Thyroid gland (tissue), 4 donors: ENCODE results near the gene PDHX. TPM values are rescaled to one million over a fixed set of nuclear protein-coding genes. Genes with fewer than 3 reads are reported as not detected.
A peak's percentile ranks its signal among the peaks of the same experiment; 100 is the strongest.

Experiments used
- DNase-seq, 2 donors: peaks; one replicate each; pipeline ENCODE4 v3.0.0-alpha.2; 2019
- H3K27ac ChIP-seq, 3 donors: fragments of 200-600 bp; sonication (generic); 1 replicate in 2 of 3; 2 replicates in 1 of 3; pipeline ENCODE4 v1.5.1; 2016 to 2019; ENCODE audit warnings: mild to moderate bottlenecking in 1 of 3, moderate library complexity in 1 of 3
- H3K27me3 ChIP-seq: fragments of 200-600 bp; sonication (generic); one replicate; pipeline ENCODE4 v1.5.1; 2019
- H3K36me3 ChIP-seq, 2 donors: fragments of 200-600 bp; sonication (generic); one replicate each; pipeline ENCODE4 v1.5.1; 2016 to 2019
- H3K4me1 ChIP-seq, 2 donors: fragments of 200-600 bp; sonication (generic); one replicate each; pipeline ENCODE4 v1.5.1; 2017 to 2019
- H3K4me3 ChIP-seq, 3 donors: fragments of 200-600 bp; sonication (generic); replicated peaks in 1 of 3; 1 replicate in 2 of 3; 2 replicates in 1 of 3; pipeline ENCODE4 v1.5.1; 2016; ENCODE audit warnings: mild to moderate bottlenecking in 1 of 3
- H3K9me3 ChIP-seq: fragments of 200-600 bp; sonication (generic); one replicate; pipeline ENCODE4 v1.5.1; 2017
- CTCF ChIP-seq, 6 experiments: fragments of 200-600 bp in 3 of 6; fragments of 450-650 bp in 3 of 6; sonication (generic) in 3 of 6; IDR thresholded peaks; one replicate each; pipeline ENCODE4 v1.5.1; 2016 to 2019; ENCODE audit warnings: antibody characterized with exemption in 6 of 6, mild to moderate bottlenecking in 2 of 6, inconsistent platforms in 1 of 6, moderate library complexity in 1 of 6
- POLR2A ChIP-seq, 2 donors: fragments of 450-650 bp; IDR thresholded peaks; one replicate each; pipeline ENCODE4 v1.6.1; 2017; ENCODE audit warnings: antibody characterized with exemption in 2 of 2, mild to moderate bottlenecking in 2 of 2, moderate library complexity in 1 of 2
- WGBS, 2 donors: methylation state at CpG; one replicate each; pipeline ENCODE4 v1.1.5; 2017; 5-methylcytosine and 5-hydroxymethylcytosine counted together
- intact Hi-C: fragments of 100-400 bp; cut with DNase I; formaldehyde crosslinking; loops from one replicate; pipeline ENCODE4 v1.15.1; 2023
- total RNA-seq, 4 donors: library from RNA; depleted of rRNA; stranded (reverse); fragments of >200 nt; gene quantifications; one replicate each; pipeline ENCODE4 v1.2.3, GENCODE V29; 2016

The PDHX gene
- total RNA-seq, 4 donors from 2014 or later: 30.8 to 35.2 (median 31.2) TPM

DNA sequence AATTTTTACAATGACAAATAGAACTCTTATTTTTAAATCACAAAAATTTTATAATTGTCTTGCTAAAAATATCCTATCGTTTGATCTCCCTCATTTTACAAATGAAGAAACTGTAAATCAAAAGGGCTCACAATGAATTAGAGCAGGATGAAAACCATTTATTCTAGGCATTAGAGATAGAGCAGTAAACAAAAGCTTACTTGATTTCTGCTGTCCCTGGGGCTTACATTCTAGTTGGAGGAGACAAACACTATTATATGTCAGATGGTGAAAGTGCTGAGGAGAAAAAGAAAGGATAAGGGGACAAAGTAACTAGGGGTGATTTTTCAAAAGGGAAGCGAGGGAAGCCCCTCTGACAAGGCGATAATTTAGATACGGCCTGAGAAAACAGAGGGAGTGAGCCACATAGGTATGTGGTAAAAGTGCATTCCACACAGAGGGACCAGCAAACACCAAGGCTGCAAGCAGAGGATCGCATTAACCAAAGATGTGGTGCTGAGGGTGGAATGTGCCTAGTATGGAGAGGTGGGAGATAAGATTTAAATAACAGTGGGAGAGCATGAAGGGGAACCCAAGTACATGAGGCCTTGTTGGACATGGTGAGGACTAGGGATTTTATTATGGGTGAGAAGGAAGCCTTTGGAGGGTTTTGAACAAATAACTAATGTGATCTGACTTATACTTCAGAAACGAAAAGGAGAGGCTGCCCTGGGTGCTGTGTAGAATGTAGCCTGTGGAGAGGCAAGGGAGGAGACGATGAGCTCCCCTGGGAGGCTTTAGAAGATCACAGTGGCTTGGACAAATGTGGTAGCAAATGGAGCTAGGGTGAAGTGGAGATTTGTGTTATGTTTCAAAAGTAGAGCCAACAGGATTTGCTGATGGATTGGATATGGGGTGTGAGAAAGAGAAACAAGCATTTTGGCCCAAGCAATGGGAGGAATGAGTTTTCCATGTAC, 62.1 kb downstream of the PDHX start:
- no peaks in the 10 kb centered on the region for H3K4me1 ChIP-seq
- no peak for DNase-seq
- TF ChIP-seq CTCF (IDR thresholded peaks at IDR 0.05): no peak
- no peak for TF ChIP-seq POLR2A (IDR thresholded peaks at IDR 0.05)
- no peaks in the 10 kb centered on the region for H3K9me3 ChIP-seq
- no peak overlapping the region for H3K4me3 ChIP-seq
- no peaks in the 10 kb centered on the region for H3K36me3 ChIP-seq
- intact Hi-C loops: no loop called here
- WGBS, 2 donors: 85 to 87% methylated on average over 7 of the region's 7 CpGs
- no peaks in the 10 kb centered on the region for H3K27me3 ChIP-seq
- no peak overlapping the region for H3K27ac ChIP-seq

DNA sequence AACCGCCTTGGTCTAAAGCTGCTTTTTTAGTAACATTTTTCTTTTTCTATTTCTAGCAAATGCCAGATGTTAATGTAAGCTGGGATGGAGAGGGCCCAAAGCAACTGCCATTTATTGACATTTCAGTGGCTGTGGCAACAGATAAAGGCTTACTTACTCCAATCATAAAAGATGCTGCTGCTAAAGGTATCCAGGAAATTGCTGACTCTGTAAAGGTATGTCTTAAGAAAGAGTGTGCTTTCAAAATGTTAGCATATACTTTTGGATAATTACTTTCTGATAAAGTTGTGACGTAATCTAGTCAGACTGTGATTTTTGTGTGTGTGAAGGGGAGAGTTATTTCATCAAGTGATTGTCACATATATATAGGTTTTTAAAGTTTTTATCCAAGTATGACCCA, 68.1 kb downstream of the PDHX start:
- WGBS, 2 donors: 97 to 99% methylated on average over 2 of the region's 2 CpGs
- peaks cover 5 to 8% of the 10 kb centered on the region in 2 donors for H3K4me1 ChIP-seq
- H3K27ac ChIP-seq: no peak overlapping the region
- no peaks in the 10 kb centered on the region for H3K27me3 ChIP-seq
- no peak for TF ChIP-seq POLR2A (IDR thresholded peaks at IDR 0.05)
- DNase-seq: no peak
- H3K9me3 ChIP-seq: no peaks in the 10 kb centered on the region
- H3K4me3 ChIP-seq: no peak overlapping the region
- H3K36me3 ChIP-seq: peaks cover 7 to 15% of the 10 kb centered on the region in 2 donors
- intact Hi-C loops: no loop called here

- Histone ChIP-seq H3K27ac (peak overlapping the region; percentile 43 to 64 (median 56)), H3K27me3 (no peaks in the 10 kb centered on the region), H3K4me1 (peaks cover 5 to 8% of the 10 kb centered on the region in 2 donors), H3K4me3 (no peak overlapping the region), H3K9me3 (no peaks in the 10 kb centered on the region), H3K36me3 (peaks cover 7 to 15% of the 10 kb centered on the region in 2 donors)
- intact Hi-C loops: no loop called here
- DNase-seq: peak; percentile 71 to 75
- TF ChIP-seq CTCF (IDR thresholded peaks at IDR 0.05) (no peak), POLR2A (IDR thresholded peaks at IDR 0.05) (no peak)
- 53 to 54% methylated on average over 3 of the region's 3 CpGs for WGBS, 2 donors
These were observed 70.6 kb downstream of the PDHX start for GRCh38 chr11:34986883-34987520.

DNA sequence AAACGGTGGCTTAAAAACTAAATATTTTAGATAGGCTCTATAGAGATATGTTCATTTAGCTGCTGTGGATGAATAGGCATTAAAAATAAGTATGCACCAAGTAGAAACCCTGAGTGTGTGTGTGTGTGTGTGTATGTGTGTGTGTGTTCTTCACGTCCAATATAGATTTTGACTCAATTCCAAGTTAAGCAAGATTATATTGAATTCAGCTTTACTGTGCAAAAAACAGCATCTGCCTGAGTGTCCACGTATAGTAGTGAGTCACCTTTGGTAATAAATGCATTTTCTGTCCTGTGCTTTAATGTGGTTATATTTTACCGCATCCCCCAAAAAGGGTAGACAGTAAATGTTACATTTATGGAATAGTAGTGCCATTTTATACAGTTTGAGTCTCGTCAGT, 71.2 kb downstream of the PDHX start:
- Histone ChIP-seq H3K9me3 (no peaks in the 10 kb centered on the region), H3K4me1 (peaks cover 5 to 8% of the 10 kb centered on the region in 2 donors), H3K36me3 (peaks cover 7 to 15% of the 10 kb centered on the region in 2 donors), H3K4me3 (no peak overlapping the region), H3K27me3 (no peaks in the 10 kb centered on the region), H3K27ac (peak overlapping the region; percentile 43 to 64 (median 56))
- no peak for TF ChIP-seq CTCF (IDR thresholded peaks at IDR 0.05)
- no peak for TF ChIP-seq POLR2A (IDR thresholded peaks at IDR 0.05)
- WGBS, 2 donors: 80% methylated on average over 5 of the region's 5 CpGs
- no peak for DNase-seq
- intact Hi-C loops: no loop called here

DNA sequence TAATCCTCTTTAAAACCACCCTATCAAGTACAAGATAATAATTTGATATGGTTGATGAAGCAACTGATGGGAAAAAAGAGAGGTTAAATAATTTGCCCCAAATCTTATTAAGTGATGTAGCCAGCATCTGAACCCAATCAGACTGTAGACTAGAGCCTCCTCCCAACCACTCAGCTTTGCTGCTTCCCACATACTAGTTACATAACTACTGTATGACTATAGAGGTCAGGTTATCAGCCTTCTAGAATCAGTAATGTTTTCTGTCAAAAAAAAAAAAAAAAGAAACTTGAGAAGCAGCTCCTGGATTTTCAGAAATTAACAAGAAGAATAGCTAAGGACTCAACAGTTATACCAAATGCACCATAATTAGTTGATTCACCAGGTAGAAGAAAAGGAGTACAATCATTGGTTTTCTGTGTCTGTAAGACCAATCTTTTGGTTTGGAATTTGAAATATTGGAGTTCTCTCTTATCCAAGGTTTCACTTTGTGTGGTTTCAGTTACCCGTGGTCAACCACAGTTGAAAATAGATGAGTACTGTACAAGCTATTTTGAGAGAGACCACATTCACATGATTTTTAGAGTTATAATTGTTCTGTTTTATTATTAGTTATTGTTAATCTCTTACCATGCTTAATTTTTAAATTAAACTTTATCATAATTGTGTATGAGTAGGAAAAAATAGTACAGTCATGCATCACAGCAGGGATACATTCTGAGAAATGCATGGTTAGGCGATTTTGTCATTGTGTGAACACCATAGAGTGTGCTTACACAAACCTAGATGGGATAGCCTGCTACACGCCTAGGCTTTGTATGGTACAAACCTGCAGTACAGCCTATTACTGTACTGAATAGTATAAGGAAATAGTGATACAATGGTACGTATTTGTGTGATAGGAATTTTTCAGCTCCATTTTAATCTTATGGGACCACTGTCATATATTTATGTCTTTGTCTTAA, 72.2 kb downstream of the PDHX start:
- H3K27ac ChIP-seq: no peak overlapping the region

More for the DNA sequence above, 72.2 kb downstream of the PDHX start:
- Histone ChIP-seq H3K4me3 (no peak overlapping the region), H3K9me3 (no peaks in the 10 kb centered on the region), H3K4me1 (peaks cover 5 to 8% of the 10 kb centered on the region in 2 donors), H3K27me3 (no peaks in the 10 kb centered on the region), H3K36me3 (peaks cover 7 to 15% of the 10 kb centered on the region in 2 donors)
- TF ChIP-seq CTCF (IDR thresholded peaks at IDR 0.05) (no peak), POLR2A (IDR thresholded peaks at IDR 0.05) (no peak)
- WGBS, 2 donors: 94 to 95% methylated on average over 4 of the region's 4 CpGs
- intact Hi-C loops: no loop called here
- DNase-seq: no peak
